Hematopoietic multipotent progenitor cell treated with erythropoietin and hydrocortisone succinate and interleukin-3 and kit ligand, for 8 days (in vitro differentiated cells): ENCODE measurements around the gene SNX14.
"Not testable (repeated sequence)": the region's sequence is repeated elsewhere in the genome, so short reads cannot be mapped to it uniquely, and the experiment has no call there.

Experiments used
- DNase-seq: peaks from one replicate; pipeline ENCODE4 v3.0.0-alpha.2; 2015

Gene SNX14

DNA sequence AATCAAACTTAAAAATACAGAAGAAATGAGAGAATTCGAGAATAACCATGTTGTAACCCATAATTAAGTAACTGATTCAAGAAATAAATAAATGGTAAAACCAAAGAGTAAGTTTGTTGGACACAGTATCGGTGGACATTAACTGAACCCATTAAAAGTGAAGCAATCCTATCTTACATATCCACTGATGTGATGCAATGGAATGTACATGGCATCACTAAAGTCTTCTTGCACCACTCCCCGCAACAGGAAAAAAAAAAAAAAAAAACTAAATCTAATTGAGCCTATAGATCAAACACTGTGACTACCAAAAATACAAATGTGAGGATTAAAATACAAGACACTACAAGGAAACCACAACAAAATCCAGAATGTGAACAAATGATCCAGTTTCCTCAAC, 7.9 kb downstream of the SNX14 start:
- no peak for DNase-seq

- DNase-seq: not testable (repeated sequence)
Observed at GRCh38 chr6:85582832-85583231, 10.8 kb downstream of the SNX14 start.

GRCh38 chr6:85581572-85581971, 12.1 kb downstream of the SNX14 start:
- no peak for DNase-seq

DNA sequence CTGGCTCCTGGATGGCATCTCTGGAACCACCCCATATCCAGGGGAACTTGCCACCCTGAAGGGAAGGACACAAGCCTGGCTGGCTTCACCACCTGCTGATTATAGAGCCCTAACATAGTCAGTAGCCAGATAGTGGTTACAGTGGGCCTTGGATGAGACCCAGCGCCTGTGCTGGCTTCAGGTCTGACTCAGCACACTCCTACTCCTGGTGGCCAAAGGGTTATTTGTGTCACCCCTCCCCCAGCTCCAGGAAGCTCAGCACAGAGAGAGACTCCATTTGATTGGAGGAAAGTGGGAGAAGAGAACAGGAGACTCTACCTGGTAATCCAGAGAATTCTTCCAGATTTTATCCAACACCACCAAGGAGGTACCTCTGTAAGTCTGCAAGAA, 12.8 kb downstream of the SNX14 start:
- DNase-seq: peak; percentile 75

- DNase-seq: no peak
Observed at GRCh38 chr6:85580118-85580877, 13.4 kb downstream of the SNX14 start.

- no peak for DNase-seq
Observed at GRCh38 chr6:85579581-85579980, 14.1 kb downstream of the SNX14 start.

- DNase-seq: no peak
Observed at GRCh38 chr6:85576476-85576875, 17.2 kb downstream of the SNX14 start.

DNA sequence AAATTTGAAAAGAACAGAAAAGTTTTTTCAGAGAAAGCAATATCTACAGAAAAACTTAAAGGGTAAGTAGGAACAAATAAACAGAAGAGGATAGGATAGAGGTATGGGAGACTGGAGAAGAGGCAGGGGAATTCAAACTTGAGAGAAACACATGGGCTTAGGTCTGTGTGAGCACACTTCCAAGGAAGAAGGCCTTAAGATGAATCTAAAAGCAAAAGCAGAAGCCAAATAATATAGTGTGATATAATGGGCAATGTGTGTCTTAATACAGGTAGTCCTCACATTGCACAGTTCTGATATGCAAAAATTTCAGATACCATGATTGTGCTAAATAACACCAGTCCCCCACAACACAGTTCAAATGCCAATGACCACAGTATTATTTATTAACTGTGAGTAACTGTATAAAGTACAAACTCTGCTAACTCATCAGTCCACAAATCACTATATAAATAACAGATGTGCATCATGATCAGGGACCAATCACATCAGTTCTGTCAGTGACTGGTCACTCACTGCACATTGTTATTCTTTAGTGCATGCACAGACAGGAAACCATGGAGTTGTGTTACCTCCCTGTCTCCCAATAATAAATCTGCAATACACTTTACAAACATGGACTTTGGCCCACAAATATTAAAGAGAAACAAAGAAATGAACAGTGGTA, 18.6 kb downstream of the SNX14 start:
- DNase-seq: no peak

DNA sequence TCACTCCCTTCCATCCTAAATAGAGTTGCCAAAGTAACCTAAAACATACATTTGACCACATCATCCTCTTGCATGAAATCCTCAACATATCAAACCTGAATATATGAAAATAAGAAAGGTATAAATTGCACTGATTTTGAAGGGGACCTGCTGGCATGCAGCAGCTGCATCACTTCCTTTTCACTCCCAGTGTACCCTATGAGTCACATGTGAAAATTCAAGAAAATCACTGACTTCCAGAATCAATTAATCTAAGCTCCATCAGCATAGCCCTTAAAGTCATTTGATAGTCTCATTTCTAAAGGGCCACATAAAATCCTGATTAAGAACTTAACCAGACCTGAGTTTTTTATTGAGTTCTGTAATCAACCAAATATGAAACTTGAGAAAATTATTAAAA, 24.3 kb downstream of the SNX14 start:
- DNase-seq: no peak

DNA sequence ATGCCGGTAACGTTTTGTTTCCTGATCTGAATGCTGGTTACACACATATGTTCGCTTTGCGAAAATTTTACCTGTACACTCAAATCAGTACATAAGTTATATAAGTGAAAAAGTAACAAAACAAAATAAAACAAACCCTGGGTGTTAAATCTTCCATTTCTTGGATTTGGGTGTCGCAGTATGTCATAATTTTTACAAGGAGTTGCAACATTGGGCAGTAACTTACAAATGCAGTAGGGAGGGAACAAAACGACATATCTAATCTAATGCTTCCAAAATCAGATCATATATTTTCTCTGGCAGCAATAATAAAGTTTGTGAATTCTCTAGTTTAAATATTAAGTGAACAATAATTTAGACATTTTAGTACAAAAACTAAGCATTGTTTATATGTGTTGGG, 25.2 kb downstream of the SNX14 start:
- no peak for DNase-seq

GRCh38 chr6:85565736-85566135, 27.9 kb downstream of the SNX14 start:
- no peak for DNase-seq

GRCh38 chr6:85564223-85564622, 29.4 kb downstream of the SNX14 start:
- not testable (repeated sequence) for DNase-seq

GRCh38 chr6:85561750-85562357, 31.8 kb downstream of the SNX14 start:
- no peak for DNase-seq

GRCh38 chr6:85556992-85557668, 36.5 kb downstream of the SNX14 start:
- no peak for DNase-seq

GRCh38 chr6:85552652-85553051, 41.0 kb downstream of the SNX14 start:
- DNase-seq: no peak

DNA sequence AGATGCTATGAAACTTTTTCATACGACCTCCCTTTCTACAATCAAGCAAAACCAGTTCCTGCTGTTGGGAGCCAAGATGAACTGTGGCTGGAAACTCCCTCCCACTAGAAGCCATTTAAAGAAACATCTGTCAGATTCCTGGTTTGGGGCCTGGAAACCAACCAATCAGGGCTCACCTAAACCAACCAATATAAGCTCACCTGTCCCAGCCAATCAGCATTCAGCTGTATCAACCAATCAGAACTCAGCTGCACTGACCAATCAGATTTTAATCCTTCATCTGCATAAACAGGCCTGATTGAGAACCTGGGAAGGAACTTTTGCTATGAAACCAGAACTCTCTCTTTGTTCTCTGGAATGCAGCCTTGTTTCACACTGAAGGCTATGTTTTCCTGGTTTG, 42.4 kb downstream of the SNX14 start:
- DNase-seq: no peak

DNA sequence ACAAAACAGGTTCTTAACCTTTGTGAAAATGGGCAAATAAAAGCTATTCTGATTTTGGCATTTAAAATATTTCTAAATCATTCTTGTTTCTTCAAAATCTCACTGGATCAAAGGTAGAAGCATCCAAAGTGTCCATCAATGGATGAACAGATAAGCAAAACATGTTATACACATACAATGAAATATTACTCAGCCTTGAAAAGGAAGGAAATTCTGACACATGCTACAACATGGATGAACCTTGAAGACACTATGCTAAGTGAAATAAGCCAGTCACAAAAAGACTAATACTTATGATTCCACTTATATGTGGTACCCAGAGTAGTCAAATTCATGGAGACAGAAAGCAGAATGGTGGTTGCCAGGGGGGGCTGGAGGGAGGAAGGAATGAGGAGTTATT, 45.9 kb downstream of the SNX14 start:
- no peak for DNase-seq

DNA sequence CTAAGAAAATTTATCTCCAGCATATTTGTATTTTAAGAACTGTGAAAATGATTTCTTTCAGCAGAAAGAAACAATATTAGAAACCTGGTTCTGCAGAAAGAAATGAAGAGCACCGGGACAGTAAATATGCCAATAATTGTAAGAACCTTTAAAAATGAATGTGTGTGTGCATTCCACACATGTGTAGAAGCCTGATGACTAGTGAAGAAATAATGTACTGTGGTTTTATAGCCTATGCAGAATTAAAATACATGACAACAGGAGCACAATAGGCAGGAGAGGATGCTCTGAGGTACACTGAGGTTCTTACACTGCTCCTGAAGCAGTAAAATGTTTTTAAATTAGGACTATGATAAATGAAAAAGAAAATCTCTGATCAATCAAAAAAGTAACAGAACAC, 48.9 kb downstream of the SNX14 start:
- DNase-seq: no peak

- peak; percentile 40 for DNase-seq
Observed at GRCh38 chr6:85537055-85537494, 56.6 kb downstream of the SNX14 start.

GRCh38 chr6:85524281-85524680, 69.4 kb downstream of the SNX14 start:
- DNase-seq: not testable (repeated sequence)

DNA sequence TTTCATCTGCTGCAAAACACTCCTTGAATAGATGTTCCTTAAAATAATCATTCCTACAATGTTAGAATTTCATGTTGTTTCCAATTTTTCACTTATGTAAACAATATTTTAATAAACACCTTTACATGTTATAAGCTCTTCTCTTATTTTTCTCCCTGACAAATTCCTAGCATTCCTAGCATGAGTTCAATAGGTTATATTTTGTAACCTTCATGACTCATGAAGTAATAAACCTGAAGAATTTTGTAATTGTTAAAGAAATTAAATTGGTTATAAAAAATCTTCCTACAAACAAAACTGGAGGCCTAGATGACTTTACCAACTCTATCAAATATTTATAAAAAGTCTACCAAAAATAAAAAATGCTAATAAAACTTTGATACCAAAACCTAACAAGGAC, 77.5 kb downstream of the SNX14 start:
- DNase-seq: no peak

DNA sequence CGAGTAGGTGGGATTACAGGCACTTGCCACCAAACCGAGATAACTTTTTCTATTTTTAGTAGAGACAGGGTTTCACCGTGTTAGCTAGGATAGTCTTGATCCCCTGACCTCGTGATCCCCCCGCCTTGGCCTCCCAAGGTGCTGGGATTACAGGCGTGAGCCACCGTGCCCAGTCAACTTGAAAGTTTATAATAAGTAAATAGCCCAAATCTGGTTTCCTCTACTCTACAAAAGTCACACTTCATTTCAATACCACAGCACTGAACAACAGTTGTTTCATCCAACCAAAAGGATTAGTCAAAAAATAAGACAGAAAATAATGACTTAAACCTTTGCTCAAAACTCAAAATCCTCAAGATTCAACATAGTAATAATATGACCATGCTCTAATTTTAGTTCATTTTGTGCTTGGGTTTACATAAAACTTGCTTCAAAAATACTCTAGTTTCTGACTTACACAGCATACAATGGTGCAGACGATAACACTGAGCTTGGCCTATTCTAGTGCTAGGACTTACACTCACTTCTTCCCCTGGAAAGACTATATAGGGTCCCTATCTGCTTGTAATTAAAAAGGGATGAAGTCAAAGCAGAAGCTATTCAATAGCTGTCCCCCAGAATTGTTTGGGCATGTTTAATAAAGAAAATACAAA, 87.1 kb downstream of the SNX14 start:
- DNase-seq: no peak
